GM18517 (cell line): ENCODE data around the gene FOXO6.

Experiments
- ATAC-seq: cut with Tn5 transposase; IDR thresholded peaks from one replicate; pipeline ENCODE4 v1.9.1; 2021; ENCODE audit warnings: mild to moderate bottlenecking, moderate library complexity; ENCODE audit not compliant: unreplicated experiment

The FOXO6 gene

GRCh38 chr1:41360786-41361494 is at the start of gene FOXO6:
FOXO6 (plus strand) TSS chr1:41361434.
- peak; percentile 83 for ATAC-seq

GRCh38 chr1:41312991-41313645 is 48.1 kb upstream of the FOXO6 start:
- ATAC-seq = no peak

GRCh38 chr1:41313661-41314131 is 47.5 kb upstream of the FOXO6 start:
- no peak for ATAC-seq

GRCh38 chr1:41314376-41315145 is 46.7 kb upstream of the FOXO6 start:
- ATAC-seq = no peak

GRCh38 chr1:41315146-41315822 is 46.0 kb upstream of the FOXO6 start:
- no peak for ATAC-seq

GRCh38 chr1:41315871-41316270 is 45.4 kb upstream of the FOXO6 start:
- ATAC-seq = no peak

- no peak for ATAC-seq
Observed at GRCh38 chr1:41317361-41317760, 43.9 kb upstream of the FOXO6 start.

GRCh38 chr1:41318135-41318534 is 43.1 kb upstream of the FOXO6 start:
- ATAC-seq = no peak

GRCh38 chr1:41319106-41319755 is 42.0 kb upstream of the FOXO6 start:
- ATAC-seq = no peak

- ATAC-seq = no peak
Observed at GRCh38 chr1:41319807-41320711, 41.2 kb upstream of the FOXO6 start.

- ATAC-seq = no peak
Observed at GRCh38 chr1:41320895-41321676, 40.1 kb upstream of the FOXO6 start.

- no peak for ATAC-seq
Observed at GRCh38 chr1:41322101-41322661, 39.1 kb upstream of the FOXO6 start.

- ATAC-seq = no peak
Observed at GRCh38 chr1:41322835-41323234, 38.4 kb upstream of the FOXO6 start.

- no peak for ATAC-seq
Observed at GRCh38 chr1:41323243-41323642, 38.0 kb upstream of the FOXO6 start.

- no peak for ATAC-seq
Observed at GRCh38 chr1:41325801-41326200, 35.4 kb upstream of the FOXO6 start.

- no peak for ATAC-seq
Observed at GRCh38 chr1:41327383-41327999, 33.7 kb upstream of the FOXO6 start.

GRCh38 chr1:41328001-41328615 is 33.1 kb upstream of the FOXO6 start:
- no peak for ATAC-seq
